Cortex of kidney (tissue), 1 donor: Measurements from ENCODE around the gene VPS51.

Experiments
- DNase-seq: peaks from one replicate; lab custom pipeline; 2025; lab: John Stamatoyannopoulos, UW

The VPS51 gene

DNA sequence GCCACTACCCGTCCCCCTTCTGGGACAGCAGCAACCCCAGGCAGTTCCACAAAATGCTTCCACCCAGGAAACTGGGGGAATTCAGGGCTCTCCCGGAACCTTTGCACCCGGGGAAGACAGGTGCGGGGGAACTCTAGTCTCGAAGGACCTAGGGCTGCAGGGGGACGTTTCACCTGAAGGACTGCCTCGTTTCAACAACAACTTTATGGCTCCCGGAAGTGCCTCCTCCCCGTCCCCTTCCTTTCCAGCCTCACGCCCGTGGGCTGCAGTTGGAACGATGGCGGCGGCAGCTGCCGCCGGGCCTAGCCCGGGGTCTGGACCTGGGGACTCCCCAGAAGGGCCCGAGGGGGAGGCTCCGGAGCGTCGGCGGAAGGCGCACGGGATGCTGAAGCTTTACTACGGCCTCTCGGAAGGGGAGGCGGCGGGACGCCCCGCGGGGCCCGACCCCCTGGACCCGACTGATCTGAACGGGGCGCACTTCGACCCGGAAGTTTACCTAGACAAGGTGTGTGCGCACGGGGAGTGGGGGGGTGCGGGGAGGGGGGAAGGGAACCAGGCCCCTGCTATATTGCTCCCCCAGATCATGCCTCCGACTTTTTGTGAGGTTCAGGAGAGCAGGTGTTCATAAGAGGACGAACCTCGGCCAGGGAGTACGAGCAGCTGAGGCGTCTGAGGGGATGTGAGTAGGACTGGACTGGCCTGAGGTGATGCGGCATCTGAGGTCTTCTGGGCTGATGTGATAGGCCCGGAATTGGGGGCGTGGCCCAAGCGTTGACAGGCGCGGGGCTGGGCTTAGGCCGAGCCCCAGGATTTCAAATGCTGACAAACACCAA lies at the start of gene VPS51:
VPS51 (plus strand) TSS at position 241 of the 833 bp plus-strand sequence; CDS start at position 278, 37 bp downstream.
- no peak for DNase-seq

DNA sequence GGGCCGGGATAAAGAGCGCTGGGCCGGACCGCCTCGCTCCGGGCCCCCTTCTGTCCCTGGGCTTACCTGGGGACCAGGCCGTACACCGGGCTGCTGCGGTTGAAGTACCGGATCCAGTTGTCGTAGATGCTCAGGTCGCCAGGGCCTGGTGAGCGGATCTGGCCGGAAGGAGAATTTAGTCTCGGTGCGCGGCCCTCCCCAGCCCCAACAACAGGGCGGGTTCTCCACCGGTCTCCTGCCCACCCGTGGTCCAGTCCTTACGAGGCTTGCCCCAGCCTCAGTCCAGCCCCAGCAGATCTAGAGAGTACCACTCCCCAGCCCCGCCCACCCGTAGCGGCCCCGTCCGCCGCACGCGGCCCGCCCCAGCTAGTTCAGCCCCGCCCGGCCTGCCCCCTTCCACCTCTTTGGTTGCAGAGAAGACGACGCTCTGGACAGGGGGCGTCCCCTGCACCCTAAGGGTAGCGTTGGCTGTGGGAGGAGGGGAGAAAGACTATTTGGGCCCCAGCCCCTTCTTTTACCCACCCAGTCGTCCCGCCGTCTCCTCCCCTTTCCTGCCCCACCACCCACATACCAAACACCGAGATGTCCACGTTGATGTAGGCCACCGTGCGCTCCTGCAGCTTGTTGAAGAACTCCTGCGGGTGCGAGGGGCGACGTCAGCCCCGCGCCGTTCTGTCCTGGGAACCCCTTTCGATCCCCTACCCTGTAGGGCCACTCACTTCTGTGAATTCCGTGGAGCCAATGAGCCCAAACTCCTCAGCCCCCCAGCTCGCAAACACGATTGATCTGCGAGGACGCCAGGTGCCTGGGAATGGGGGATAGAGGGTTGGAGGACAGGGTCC lies 48.2 kb upstream of the VPS51 start:
- DNase-seq: no peak

DNA sequence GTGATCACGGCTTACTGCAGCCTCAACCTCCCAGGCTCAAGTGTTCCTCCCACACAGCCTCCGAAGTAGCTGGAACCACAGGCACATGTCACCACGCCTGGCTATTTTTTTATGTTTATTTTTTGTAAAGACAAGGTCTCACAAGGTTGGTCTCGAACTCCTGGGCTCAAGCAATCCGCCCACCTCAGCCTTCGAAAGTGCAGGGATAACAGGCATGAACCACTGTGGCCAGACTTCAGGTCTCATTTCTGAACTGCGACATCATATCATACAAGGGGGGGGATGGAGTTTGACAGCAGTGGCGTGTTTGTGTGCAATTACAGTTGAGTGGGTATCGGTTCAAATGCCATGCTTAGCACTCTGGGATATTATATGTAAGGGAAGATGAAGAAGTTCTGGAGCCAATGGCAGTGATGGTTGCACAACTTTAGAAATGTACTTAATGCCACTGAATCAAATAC lies 44.6 kb upstream of the VPS51 start:
- no peak for DNase-seq

DNA sequence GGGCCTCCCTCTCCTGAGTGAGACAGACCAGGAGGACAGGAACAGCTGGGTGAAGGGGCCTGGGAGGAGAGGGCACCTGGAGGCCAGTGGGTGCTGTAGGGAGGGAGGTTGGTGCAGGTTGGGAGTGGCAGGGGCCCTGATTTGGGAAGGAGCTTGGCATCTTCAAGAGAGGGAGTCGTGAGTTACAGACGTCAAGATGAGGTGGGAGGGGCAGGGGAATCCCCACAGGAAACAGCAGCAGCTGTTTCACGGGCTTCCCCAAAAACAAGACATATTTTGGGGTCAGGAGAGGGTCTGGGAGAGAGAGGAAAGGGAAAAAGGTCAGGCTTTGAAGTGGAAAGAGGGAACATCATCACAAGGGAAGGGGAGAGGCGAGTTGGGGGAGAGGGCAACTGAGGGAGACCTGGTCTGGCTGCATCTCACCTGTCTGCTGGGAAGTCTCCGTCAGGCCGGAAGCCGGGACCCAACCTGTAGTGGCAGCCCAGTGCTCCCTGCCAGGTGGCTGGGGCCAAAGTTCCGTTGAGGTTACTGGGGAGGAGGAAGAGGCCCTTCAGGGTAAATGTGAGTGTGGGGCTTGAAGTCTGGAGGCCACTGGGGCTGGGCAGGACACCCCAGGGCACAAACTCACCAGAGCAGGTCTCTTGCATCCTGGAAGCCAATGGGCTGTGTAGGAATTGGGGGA lies 42.0 kb upstream of the VPS51 start:
- DNase-seq: no peak

DNA sequence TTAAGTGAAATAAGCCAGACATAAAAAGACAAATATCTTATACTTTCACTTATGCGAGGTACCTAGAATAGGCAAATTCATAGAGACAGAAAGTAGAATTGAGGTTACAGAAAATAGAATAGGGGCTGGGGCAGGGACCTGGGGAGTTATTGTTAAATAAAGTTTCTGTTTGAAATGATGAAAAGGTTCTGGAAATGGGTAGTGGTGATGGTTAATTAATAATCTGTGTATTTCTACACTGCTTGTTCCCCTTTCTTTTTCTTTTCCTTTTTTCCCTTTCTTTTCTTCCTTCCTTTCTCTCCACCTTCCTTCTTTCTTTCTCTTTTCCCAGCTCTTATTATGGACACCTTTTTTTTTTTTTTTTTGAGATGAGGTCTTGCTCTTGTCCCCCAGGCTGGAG lies 40.5 kb upstream of the VPS51 start:
- no peak for DNase-seq

DNA sequence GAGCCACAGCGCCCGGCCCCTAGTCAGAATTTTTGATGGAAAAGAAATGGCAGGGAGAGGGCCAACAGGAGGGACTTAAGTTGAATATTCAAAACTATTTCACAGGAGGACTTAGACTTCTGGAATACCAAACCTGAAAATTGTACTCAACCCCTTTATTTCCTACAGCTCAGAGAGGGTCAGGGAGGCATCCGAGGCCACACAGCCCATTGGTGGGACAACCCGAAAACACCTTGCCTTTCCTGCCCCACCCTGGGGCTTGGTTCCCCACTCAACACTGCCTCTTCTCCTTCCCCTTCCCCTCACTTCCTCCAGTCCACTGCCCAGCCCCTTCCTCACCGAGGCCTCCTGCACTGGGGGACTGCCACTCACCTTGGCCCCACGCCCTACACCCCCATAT lies 39.0 kb upstream of the VPS51 start:
- DNase-seq: no peak

DNA sequence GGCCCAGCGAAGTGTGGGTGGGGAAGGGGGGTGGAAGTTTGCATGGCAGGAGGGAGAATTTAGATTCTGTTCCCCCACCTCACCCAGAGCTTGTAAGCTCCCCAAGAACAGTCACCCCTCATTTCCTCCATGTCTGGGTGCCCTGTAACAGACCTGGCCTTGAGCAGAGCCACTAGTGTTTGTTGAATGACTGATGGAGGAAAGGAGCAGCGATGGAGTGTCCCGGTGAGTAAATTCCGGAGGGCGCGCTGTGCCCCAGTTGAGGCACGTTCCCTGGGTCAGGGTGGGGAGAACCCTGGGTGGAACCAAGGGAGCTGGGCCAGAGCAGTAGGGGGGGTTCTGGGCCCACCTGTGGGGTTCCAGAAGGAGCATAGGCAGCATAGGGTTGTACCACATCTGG lies 38.5 kb upstream of the VPS51 start:
- DNase-seq: no peak

DNA sequence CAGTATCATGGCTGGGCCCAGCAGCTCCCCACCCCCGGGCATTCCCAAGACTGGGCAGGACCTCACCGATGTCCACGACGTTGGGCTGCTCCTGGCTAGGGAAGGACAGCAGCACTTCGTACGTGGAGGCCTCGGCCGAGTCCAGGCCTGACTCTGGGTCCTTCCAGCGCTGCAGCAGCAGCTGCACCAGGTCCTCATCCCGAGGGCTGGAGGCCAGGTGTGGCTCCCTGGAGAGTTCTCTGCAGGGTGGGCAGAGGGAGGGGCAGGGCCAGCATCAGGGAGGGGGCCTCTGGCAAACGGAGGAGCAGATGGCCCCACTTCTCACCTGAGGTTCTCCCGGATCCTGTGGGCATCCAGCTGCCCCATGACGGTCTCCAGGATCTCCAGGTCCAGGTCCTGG lies 38.0 kb upstream of the VPS51 start:
- DNase-seq: no peak

DNA sequence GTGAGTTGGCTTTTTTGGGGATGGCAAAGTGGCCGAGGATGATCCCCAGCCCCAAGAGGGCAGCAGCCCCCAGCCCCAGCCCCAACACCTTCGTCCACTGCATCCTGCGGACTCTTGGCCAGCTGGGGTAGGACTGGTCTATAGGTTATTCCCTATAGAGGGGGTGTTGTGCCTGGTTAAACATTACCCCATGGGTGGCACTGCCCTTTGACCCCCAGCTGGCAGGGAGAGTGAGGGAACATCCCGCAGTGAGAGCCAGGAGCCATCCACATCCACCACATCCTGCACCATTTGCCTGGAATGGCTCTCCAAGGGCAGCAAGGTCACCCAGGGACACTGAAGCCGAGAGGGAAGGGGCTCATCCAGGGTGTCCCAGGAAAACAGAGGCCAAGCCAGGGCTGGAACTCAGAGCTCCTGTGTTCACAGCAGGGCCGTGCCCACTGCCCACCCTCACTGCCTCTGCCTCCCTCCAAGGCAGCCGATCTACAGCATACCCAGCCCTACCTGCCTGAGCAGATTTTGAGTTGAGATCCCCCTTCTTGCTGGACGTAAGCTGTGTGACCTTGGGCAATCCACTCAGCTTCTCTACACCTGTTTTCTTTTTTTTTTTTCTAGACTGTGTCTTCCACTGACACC lies 37.5 kb upstream of the VPS51 start, which contains the start of gene NAALADL1:
NAALADL1 (minus strand) TSS at position 135 of the 636 bp plus-strand sequence; CDS start at position 103, 32 bp downstream.
- DNase-seq: no peak

DNA sequence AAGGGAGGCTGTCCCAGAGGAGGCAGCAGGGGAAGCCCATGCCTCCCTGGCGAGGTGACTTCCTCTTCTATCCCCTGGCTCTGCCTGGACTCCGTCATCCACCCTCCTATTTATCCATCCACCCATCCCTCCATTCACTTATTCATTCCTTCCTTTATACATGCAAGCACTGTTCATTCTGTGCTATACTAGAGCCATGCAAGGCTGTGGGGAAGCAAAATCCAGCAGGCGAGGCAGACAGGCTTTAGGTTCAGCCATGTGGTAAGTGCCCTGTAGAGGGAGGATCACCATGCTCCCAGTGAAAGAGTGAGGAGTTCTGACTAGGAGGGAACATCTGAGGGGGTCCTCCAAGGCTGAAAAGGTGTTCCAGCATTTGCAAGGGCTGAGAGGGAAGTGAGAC lies 36.5 kb upstream of the VPS51 start:
- DNase-seq: no peak

DNA sequence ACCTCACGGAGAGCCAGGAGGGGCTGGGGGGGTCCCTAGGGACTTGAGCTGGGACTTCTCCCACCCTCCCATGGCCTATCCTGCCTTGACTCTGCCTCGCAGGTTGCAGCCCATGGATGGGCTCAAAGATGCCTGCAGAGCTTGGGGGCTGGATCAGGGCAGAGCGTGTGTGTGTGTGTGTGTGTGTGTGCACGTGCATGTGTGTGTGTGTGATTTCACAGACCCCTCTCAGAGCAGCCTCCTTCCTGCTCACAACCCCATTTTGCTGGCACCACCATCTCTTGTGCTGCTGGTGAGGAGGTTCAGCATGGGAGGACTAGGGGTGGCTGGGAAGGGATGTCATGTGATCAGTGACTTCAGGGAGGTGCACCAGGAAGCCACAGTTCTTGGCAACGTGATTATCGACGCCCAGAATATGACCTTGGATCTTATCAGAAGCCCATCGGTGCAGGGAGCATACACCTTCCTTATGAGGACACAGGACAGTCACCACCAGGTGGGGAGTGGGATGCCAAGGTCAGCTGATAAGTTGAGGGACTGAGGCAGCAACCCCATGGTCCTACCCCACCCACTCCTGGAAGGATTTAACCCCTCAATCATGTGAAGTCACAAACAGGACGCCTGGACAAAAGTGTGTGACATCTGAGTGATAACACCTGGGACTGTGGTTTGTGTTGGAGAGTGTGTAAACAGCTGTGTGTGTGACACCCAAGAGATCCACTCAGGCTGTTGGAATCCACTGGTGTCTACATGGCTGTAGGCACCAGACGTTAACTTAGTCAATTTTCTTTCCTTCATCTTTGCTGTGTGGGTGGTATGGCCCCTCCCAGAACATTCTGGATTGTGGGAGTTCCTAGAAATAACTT lies 35.8 kb upstream of the VPS51 start:
- DNase-seq: no peak

DNA sequence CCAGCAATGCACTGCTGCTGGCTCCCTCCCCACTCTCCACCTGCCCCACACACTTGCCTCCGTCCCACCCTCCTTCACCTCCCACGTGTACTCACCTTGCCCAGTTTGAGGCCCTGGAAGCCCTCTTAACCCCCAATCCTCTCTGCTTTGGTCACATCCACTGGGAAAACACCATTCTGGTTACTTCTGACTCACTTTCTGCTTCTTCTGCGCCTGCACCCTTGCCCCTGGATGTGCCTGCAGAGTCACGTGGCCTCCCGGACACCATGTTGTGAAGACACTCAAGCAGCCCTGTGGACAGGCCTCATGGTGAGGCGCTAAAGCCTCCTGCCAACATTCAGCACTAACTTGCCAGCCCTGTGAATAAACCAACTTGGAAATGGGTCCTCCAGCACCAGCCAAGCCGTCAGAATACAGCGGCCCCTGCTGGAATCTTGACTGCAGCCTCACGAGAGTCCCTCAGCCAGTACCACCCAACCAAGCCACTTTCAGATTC lies 35.1 kb upstream of the VPS51 start:
- no peak for DNase-seq

DNA sequence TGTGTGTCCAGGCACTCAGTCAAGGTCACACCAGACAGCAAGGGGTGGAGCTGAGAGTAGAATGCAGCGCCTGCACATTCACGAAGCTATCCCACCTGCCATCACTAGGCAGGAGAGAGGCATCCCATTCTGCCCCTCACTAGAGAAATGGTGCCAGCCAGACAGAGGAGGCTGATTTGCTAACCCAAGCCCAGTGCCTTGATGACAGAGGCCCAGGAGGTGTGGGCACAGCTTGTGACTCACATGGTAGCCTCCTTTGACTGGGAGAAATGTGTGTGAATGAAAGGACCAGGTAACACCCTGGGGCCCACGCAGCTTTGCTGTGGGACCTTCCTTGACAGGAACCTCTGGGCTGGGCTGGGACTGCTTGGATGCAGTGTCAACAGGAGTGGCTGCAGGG lies 32.5 kb upstream of the VPS51 start:
- no peak for DNase-seq

DNA sequence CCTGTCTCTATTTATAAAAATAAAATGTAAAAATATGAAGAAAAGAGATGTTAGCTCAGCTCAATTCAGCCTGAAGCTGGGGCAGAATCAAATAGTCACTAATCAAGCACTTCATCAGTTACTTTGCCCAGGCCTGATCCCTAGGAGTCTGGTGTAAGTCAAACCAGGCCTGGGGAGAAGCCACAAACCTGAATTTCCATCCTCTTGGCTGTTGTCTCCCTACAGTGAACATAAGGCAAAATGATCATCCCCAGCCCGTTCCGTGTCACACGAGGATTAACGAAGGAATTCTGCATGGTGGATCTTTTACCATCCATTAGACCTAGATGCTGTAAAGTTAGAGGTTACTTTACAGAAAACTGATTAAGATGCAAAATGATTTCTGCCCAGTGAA lies 31.2 kb upstream of the VPS51 start:
- no peak for DNase-seq

DNA sequence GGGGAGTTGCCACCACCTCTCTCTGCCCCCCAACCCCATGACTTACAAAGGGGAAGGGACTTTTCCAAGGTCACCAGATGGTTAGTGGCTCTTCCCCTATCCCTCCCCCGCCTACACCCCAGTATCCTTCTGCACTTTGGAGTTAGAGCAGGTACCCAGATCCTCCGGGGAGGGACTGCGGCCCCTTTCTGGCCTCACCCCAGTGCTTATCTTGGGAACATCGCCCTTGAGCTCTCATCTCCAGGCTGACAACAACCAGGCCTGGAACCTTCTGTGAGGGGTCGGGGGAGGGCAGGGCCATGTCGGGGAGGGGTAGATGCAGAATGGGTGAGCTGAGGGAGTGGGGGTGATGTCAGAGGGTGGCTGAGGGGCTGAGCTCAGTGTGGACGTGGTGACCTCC lies 30.2 kb upstream of the VPS51 start:
- no peak for DNase-seq

DNA sequence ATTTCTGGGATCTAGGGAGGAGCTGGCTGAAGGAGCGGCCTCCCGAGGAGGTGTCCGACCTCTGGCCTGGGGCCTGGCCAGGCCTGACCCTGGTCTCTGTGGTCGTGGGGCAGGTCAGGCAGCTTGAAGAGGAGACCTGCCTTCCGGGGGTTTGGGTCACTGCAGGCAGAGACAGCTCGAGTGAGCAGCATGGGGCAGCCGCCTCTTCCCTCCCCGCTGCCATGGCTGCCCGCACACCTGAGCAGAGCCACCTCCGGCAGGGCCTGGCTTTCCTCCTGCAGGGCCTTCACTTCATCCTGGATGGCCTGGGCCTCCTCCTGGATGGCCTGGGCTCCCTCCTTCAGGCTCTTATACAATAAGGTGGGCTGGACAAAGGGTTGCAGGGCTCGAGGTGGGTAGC lies 29.7 kb upstream of the VPS51 start:
- DNase-seq: no peak

DNA sequence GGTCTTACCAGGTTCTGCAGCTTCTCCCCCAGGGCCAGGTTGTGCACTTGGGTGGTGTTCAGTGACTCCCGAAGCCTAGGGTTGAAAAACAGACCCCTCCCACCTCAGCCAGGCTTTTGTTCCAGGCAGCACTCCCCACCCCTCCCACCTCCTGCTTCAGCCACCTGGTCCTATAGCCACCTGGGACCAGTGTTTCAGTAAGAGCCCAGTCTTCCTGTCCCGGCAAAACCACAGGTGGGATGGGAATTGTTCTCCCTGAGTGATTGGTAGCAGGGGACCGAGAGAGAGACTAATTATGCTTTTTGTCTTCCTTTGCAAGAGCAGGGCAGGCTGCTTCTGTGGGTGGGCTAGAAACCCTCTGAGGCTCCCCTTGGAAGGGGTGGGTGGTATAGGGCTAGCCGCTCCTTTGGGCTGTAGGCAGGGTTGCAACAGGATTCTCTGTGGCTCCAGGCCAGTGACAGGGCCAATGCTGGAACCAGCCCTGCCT lies 29.2 kb upstream of the VPS51 start:
- DNase-seq: no peak

DNA sequence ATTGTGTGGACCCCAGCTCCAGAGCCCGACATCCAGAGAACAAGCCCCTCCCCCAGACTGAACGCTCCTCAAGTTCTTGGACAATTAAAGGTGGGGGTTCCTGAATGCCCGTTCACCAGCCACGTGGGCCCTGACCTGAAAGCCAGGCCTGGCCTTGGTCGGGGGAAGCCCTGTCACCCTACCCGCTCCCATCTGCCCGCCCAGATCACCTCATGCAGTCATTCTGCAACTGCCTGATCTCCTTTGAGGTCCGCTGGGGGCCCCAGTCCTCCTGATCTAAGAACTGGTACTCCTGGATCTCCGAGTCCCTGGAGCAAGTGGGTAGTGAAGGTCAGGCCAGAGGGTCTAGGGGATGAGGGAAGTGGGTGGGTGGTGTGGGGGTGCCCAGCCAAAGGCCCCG lies 28.6 kb upstream of the VPS51 start:
- DNase-seq: no peak

DNA sequence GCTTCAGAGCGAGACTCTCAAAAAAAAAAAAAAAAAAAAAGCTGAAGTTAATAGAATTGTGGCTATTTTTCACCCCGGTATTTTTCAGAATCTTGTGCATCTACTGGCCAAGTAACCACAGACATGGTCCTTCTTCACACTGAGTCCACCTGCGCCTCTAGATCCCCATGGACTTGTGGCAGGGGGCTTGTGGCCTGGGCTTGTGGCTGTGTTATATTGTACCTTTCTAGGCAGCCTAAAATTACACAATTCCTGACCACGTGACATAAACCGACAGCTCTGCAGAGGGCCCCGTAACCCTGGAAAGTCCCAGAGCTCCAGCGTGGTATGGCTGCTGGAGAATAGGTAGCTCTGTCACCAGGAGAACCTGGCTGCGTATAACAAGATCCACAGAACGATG lies 26.8 kb upstream of the VPS51 start:
- no peak for DNase-seq

DNA sequence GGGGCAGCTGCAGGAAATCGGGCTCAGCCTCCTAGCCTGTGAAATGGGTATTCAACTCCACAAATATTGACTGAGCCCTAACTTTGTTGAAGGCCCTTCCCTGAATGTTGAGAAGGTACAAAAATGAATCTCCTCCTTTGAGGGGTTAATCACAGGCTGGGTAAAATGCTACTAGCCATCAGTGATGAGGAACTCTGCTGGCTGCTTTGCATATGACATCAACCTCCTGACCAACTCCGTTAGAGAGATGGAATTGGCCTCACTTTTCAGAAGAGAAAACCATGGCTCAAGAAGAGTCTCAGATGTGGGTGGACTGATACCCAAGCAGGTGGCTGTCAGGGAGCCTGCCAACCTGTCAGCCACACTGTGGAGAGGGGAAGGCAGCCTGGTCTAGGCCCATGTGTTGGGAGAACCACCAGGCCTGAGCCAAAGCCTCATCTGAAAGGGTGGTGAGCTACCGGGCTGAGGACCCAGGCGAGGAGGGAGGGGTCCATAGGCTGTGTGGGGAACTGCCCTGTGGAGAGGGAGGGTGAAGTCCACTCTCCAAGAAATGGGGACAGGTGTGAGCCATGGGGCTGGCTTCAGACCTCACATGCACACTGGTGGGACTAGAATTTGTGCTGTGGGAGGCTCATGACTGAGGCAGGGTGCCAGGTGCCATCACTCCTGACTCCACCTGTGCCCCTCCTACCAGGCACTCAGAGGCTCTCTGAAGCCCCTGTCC lies 23.9 kb upstream of the VPS51 start:
- DNase-seq: no peak
